Panc1 (cell line): ENCODE data around the gene TRIM4.

Experiments
- CTCF ChIP-seq: fragments of 450-650 bp; IDR thresholded peaks from 2 replicates; pipeline ENCODE4 v1.5.1; 2017; ENCODE audit warnings: mild to moderate bottlenecking
- POLR2AphosphoS5 ChIP-seq: IDR thresholded peaks from 2 replicates; pipeline ENCODE4 v1.6.1; 2012; ENCODE audit warnings: mild to moderate bottlenecking, low read depth, low read length, moderate library complexity
- REST ChIP-seq, 2 experiments: IDR thresholded peaks; 2 replicates each; pipeline ENCODE4 v1.6.1; 2011 to 2012; ENCODE audit warnings: low read depth in 2 of 2, control low read depth in 1 of 2, low read length in 1 of 2, mild to moderate bottlenecking in 1 of 2, moderate library complexity in 1 of 2; ENCODE audit not compliant: insufficient read depth in 1 of 2
- SIN3A ChIP-seq: IDR thresholded peaks from 2 replicates; pipeline ENCODE4 v1.6.1; 2012; ENCODE audit warnings: low read depth, mild to moderate bottlenecking, low read length, moderate library complexity, borderline replicate concordance; ENCODE audit not compliant: insufficient read depth
- TCF7L2 ChIP-seq: IDR thresholded peaks from 2 replicates; pipeline ENCODE4 v1.6.1; 2011; ENCODE audit warnings: mild to moderate bottlenecking, low read depth, low read length, inconsistent platforms

GRCh38 chr7:99926321-99926720 is 7.0 kb upstream of the TRIM4 start:
- TF ChIP-seq CTCF = no peak
- TF ChIP-seq POLR2AphosphoS5 = no peak
- TF ChIP-seq TCF7L2 = no peak
- no peak for TF ChIP-seq SIN3A
- TF ChIP-seq REST (IDR thresholded peaks at IDR 0.05; ENCODE audit: insufficient read depth in 1 of 2, low read depth in 2 of 2, low read length in 1 of 2) = no peak
